GM12873 (cell line): ENCODE data around the gene TOLLIP.

Source experiments
- TF ChIP-seq, protein P1 (sequence below): IDR thresholded peaks from 2 replicates; pipeline ENCODE4 v1.5.1; 2012; ENCODE audit warnings: low read depth, mild to moderate bottlenecking, moderate library complexity, low read length, control low read depth; ENCODE audit not compliant: insufficient read depth; ENCODE audit errors: missing control alignments

TOLLIP gene

GRCh38 chr11:1317993-1318392, 8.6 kb upstream of the TOLLIP start:
- TF ChIP-seq, protein P1, sequence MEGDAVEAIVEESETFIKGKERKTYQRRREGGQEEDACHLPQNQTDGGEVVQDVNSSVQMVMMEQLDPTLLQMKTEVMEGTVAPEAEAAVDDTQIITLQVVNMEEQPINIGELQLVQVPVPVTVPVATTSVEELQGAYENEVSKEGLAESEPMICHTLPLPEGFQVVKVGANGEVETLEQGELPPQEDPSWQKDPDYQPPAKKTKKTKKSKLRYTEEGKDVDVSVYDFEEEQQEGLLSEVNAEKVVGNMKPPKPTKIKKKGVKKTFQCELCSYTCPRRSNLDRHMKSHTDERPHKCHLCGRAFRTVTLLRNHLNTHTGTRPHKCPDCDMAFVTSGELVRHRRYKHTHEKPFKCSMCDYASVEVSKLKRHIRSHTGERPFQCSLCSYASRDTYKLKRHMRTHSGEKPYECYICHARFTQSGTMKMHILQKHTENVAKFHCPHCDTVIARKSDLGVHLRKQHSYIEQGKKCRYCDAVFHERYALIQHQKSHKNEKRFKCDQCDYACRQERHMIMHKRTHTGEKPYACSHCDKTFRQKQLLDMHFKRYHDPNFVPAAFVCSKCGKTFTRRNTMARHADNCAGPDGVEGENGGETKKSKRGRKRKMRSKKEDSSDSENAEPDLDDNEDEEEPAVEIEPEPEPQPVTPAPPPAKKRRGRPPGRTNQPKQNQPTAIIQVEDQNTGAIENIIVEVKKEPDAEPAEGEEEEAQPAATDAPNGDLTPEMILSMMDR: no peak

- TF ChIP-seq, protein P1: no peak
Measured at GRCh38 chr11:1317432-1317831, 8.0 kb upstream of the TOLLIP start.

DNA sequence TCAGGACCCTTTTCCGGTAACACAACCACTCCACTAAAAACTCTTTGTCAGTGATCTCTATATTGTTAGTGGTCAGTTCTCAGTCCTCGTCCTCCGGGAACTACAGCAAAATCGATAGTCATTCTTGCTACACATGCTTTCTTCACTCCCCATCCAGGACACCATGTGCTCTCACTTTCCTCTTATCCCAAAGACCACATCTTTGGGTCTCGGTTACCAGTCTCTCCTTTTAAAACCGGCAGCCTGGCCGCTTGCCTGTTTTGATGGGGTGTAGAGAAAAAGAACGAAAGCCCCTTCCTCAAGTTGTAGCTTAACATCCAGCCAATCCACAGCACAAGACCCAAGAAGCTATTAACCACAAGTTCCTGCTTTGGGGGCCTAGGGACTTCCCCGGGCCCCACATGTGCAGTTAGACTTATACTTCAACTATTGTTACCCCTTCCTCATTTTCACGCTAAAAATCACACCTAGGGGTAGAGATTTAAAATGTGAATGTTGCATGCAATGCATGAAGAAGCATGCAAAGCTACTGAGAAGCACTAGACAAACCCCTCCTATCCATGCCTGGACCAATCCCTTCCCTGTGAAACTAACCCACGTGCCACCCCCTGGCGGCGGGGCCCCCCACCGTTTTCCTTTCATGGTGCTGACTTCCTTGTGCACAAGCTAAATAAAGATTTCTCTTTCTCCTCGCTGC, 1.5 kb upstream of the TOLLIP start:
- TF ChIP-seq, protein P1: peak; percentile 7

DNA sequence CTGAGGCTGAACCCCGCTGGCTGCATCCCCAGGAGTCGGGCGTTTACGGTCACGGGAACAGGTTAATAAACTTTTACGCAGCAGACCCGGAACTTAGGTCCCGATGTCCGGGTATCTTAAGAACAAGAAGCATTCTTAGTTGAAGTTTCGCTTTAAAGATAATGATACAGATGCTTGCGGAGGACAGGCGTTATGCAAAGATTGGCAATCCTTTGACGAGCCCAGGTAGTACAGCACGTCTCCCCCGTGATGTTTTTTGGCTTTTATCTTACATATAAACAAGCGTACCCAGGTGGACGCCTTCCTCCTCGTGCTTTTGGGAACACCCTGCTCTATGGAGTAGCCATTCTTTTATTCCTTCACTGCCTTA, 871 bp upstream of the TOLLIP start:
- TF ChIP-seq, protein P1: no peak

DNA sequence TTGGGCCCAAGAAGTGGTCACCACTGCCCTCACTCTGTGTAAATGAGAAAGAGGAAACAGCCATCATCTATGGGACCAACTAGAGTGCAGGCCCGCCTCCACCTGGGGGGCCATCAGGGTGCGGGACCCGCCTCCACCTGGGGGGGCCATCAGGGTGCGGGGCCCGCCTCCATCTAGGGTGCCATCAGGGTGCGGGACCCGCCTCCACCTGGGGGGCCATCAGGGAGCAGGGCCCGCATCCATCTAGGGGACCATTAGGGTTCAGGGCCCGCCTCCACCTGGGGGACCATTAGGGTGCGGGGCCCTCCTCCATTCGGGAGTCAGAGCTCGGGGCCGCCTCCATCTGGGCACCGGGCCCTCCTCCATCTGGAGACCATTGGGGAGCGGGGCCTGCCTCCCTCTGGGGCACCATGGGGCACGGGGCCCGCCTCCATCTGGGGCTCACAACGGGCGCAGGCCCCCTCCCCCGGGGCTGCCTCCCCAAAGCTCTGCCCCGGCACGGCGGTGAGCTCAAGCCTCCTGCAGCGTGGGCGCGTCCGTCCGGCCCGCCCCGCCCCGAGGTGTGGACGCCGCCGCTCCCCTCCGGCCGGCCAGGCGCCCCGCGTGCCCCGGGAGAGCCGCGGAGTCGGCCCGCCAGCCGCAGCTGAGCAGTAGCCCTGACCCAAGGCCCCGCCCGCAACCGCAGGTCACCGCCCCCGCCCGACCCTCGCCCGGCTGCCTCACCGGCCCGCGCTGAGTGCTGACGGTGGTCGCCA, 512 bp downstream of the TOLLIP start:
- TF ChIP-seq, protein P1: no peak

DNA sequence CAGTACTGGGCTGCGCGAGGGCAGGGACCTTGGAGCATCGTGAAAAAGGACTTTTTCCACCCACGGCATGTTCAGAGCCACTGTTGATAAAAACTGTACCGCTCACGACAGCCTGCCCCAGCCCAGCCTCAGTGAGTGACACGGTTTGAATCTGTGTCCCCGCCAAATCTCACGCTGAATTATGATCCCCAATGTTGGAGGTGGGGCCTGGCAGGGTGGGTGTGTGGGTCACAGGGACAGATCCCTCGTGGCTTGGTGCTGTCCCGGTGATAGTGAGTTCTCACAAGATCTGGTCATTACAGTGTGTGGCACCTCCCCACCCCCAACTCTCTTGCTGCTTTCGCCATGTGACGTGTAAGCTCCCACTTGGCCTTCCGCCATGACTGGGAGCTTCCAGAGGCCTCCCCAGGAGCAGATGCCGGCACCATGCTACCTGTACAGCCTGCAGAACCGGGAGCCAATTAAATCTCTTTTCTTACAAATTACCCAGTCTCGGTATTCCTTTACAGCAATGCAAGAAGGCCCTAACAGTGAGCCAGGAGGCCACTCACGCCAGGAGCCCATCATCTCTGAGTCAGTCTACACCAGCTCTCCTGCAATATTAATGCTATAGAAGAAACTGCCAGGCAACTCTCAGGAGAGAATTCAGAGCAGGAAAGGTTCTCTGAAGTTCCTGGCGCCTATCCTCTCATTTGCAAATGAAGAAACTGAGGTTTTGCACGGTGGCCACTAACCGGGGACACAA, 1.3 kb downstream of the TOLLIP start:
- TF ChIP-seq, protein P1: no peak
